IMR-90 (cell line): Measurements from ENCODE around the gene FAS. TPM values are rescaled to one million over a fixed set of nuclear protein-coding genes. Genes with fewer than 3 reads are reported as not detected.

Source experiments
- ATAC-seq: fragments of 200-7000 bp; cut with Tn5 transposase; 2 replicates; pipeline ENCODE4 v1.9.1; 2020; ENCODE audit warnings: low read depth, mild to moderate bottlenecking, moderate library complexity
- BruUV-seq: library from RNA; stranded (reverse); fragments of 400-500 nt; replicated peaks from 2 replicates; lab custom pipeline; 2021; lab: Mats Ljungman, UMichigan
- CTCF ChIA-PET: fragments of 300-600 bp; formaldehyde crosslinking; extraction: SDS; loops from one replicate; lab custom pipeline; 2021; ENCODE audit warnings: antibody characterized with exemption; lab: Yijun Ruan, JAX
- POLR2A ChIA-PET: fragments of 300-600 bp; sonication (Branson Sonifier 250); formaldehyde crosslinking; loops from one replicate; lab custom pipeline; 2022; ENCODE audit warnings: antibody characterized with exemption; ENCODE audit not compliant: unreplicated experiment; lab: Charles Lee
- DNase-seq: peaks from one replicate; pipeline ENCODE4 v3.0.0; 2013
- H2AFZ ChIP-seq: replicated peaks from 2 replicates; pipeline ENCODE3; 2013; ENCODE audit warnings: low read length, mild to moderate bottlenecking; ENCODE audit not compliant: poor library complexity
- H2AK5ac ChIP-seq: 2 replicates; pipeline ENCODE4 v1.6.1; 2013; ENCODE audit warnings: low read depth, low read length, inconsistent platforms
- H2AK9ac ChIP-seq: replicated peaks from 2 replicates; pipeline ENCODE3; 2013; ENCODE audit warnings: mild to moderate bottlenecking, low read depth, low read length, moderate library complexity; ENCODE audit not compliant: poor library complexity
- H2BK120ac ChIP-seq: 2 replicates; pipeline ENCODE4 v1.6.1; 2013; ENCODE audit warnings: low read depth, low read length, inconsistent platforms
- H2BK15ac ChIP-seq: 3 replicates; pipeline ENCODE4 v1.6.1; 2013; ENCODE audit warnings: low read depth, low read length, inconsistent platforms
- H2BK20ac ChIP-seq: 2 replicates; pipeline ENCODE4 v1.6.1; 2013; ENCODE audit warnings: low read depth, mild to moderate bottlenecking, inconsistent platforms, low read length, moderate library complexity
- H2BK5ac ChIP-seq: 2 replicates; pipeline ENCODE4 v1.6.1; 2013; ENCODE audit warnings: mild to moderate bottlenecking, low read depth, low read length, inconsistent platforms; ENCODE audit not compliant: poor library complexity, severe bottlenecking
- H3K14ac ChIP-seq: replicated peaks from 2 replicates; pipeline ENCODE4 v1.6.1; 2013; ENCODE audit warnings: low read depth, low read length, inconsistent platforms
- H3K18ac ChIP-seq: 2 replicates; pipeline ENCODE4 v1.6.1; 2013; ENCODE audit warnings: low read depth, low read length, control low read depth
- H3K23ac ChIP-seq: 2 replicates; pipeline ENCODE4 v1.6.1; 2013; ENCODE audit warnings: low read depth, low read length, inconsistent platforms
- H3K27ac ChIP-seq: 2 replicates; pipeline ENCODE4 v1.5.1; 2013; ENCODE audit warnings: mild to moderate bottlenecking, control low read depth, low read length; ENCODE audit not compliant: insufficient read depth
- H3K27me3 ChIP-seq: 2 replicates; pipeline ENCODE4 v1.6.1; 2013; ENCODE audit warnings: low read length; ENCODE audit not compliant: control insufficient read depth, insufficient read depth
- H3K36me3 ChIP-seq: 2 replicates; pipeline ENCODE4 v1.6.1; 2013; ENCODE audit warnings: low read length, mixed read lengths; ENCODE audit not compliant: control insufficient read depth, insufficient read depth
- H3K4ac ChIP-seq: 2 replicates; pipeline ENCODE4 v1.6.1; 2013; ENCODE audit warnings: low read depth, low read length, inconsistent platforms
- H3K4me1 ChIP-seq: 2 replicates; pipeline ENCODE4 v1.6.1; 2013; ENCODE audit warnings: low read length, mixed read lengths; ENCODE audit not compliant: control insufficient read depth, insufficient read depth
- H3K4me2 ChIP-seq: 2 replicates; pipeline ENCODE4 v1.6.1; 2013; ENCODE audit warnings: low read depth, mild to moderate bottlenecking, control low read depth, low read length, moderate library complexity
- H3K4me3 ChIP-seq: 2 replicates; pipeline ENCODE4 v1.5.1; 2013; ENCODE audit warnings: low read depth, mild to moderate bottlenecking, control low read depth, low read length, moderate library complexity; ENCODE audit not compliant: insufficient read depth
- H3K56ac ChIP-seq: 2 replicates; pipeline ENCODE4 v1.6.1; 2013; ENCODE audit warnings: low read length, inconsistent platforms; ENCODE audit not compliant: insufficient read depth; ENCODE audit errors: extremely low read depth
- H3K79me1 ChIP-seq, 2 experiments: 2 replicates each; pipeline ENCODE4 v1.6.1; 2013; ENCODE audit warnings: low read length in 2 of 2, inconsistent platforms in 1 of 2, low read depth in 1 of 2
- H3K9ac ChIP-seq: 2 replicates; pipeline ENCODE4 v1.6.1; 2013; ENCODE audit warnings: low read depth, low read length, control low read depth
- H3K9me1 ChIP-seq: 2 replicates; pipeline ENCODE4 v1.6.1; 2013; ENCODE audit warnings: low read length, inconsistent platforms; ENCODE audit not compliant: insufficient read depth
- H3K9me3 ChIP-seq: 2 replicates; pipeline ENCODE4 v1.6.1; 2013; ENCODE audit warnings: low read length; ENCODE audit not compliant: control insufficient read depth, insufficient read depth
- H4K20me1 ChIP-seq: 2 replicates; pipeline ENCODE4 v1.6.1; 2013; ENCODE audit warnings: low read length, inconsistent platforms; ENCODE audit not compliant: insufficient read depth
- H4K5ac ChIP-seq: 2 replicates; pipeline ENCODE4 v1.6.1; 2013; ENCODE audit warnings: mild to moderate bottlenecking, low read depth, low read length, control low read depth
- H4K8ac ChIP-seq, 2 experiments: 2 replicates each; pipeline ENCODE4 v1.6.1; 2013; ENCODE audit warnings: low read depth in 2 of 2, low read length in 2 of 2, control low read depth in 1 of 2, inconsistent platforms in 1 of 2
- H4K91ac ChIP-seq: 2 replicates; pipeline ENCODE4 v1.6.1; 2013; ENCODE audit warnings: low read depth, low read length, inconsistent platforms; ENCODE audit not compliant: insufficient read depth
- BHLHE40 ChIP-seq: fragments of 150-350 bp; IDR thresholded peaks from 2 replicates; pipeline ENCODE4 v1.6.1; 2016; ENCODE audit warnings: mild to moderate bottlenecking, low read depth, low read length
- CEBPB ChIP-seq: IDR thresholded peaks from 2 replicates; pipeline ENCODE4 v1.6.1; 2012; ENCODE audit warnings: low read depth, low read length, improper control_type of control experiment
- CHD1 ChIP-seq: IDR thresholded peaks from 2 replicates; pipeline ENCODE4 v1.6.1; 2012; ENCODE audit warnings: low read depth, low read length, improper control_type of control experiment
- FOS ChIP-seq: fragments of 150-350 bp; IDR thresholded peaks from 2 replicates; pipeline ENCODE4 v1.6.1; 2016; ENCODE audit warnings: low read depth, low read length
- MAFK ChIP-seq: IDR thresholded peaks from 2 replicates; pipeline ENCODE4 v1.6.1; 2012; ENCODE audit warnings: low read depth, low read length, improper control_type of control experiment
- MAZ ChIP-seq: IDR thresholded peaks from 2 replicates; pipeline ENCODE4 v1.6.1; 2012; ENCODE audit warnings: low read depth, mild to moderate bottlenecking, low read length, improper control_type of control experiment, moderate library complexity, borderline replicate concordance
- MXI1 ChIP-seq: IDR thresholded peaks from 2 replicates; pipeline ENCODE4 v1.6.1; 2012; ENCODE audit warnings: low read depth, mild to moderate bottlenecking, low read length, moderate library complexity, borderline replicate concordance
- NFE2L2 ChIP-seq: fragments of 150-350 bp; IDR thresholded peaks from 2 replicates; pipeline ENCODE4 v1.6.1; 2016; ENCODE audit warnings: low read depth, mild to moderate bottlenecking, low read length
- POLR2A ChIP-seq: IDR thresholded peaks from 2 replicates; pipeline ENCODE4 v1.6.1; 2012; ENCODE audit warnings: mild to moderate bottlenecking, low read depth, low read length
- RAD21 ChIP-seq: IDR thresholded peaks from 2 replicates; pipeline ENCODE4 v1.6.1; 2012; ENCODE audit warnings: low read length, improper control_type of control experiment
- RCOR1 ChIP-seq: IDR thresholded peaks from 2 replicates; pipeline ENCODE4 v1.6.1; 2012; ENCODE audit warnings: mild to moderate bottlenecking, low read length, improper control_type of control experiment; ENCODE audit not compliant: insufficient replicate concordance
- RFX5 ChIP-seq: IDR thresholded peaks from 2 replicates; pipeline ENCODE4 v1.8.0; 2012; ENCODE audit warnings: low read depth, mild to moderate bottlenecking, low read length, moderate library complexity
- SMC3 ChIP-seq: fragments of 150-350 bp; IDR thresholded peaks from 2 replicates; pipeline ENCODE4 v1.6.1; 2016; ENCODE audit warnings: low read depth, mild to moderate bottlenecking, antibody characterized with exemption, low read length, moderate library complexity
- USF2 ChIP-seq: fragments of 150-350 bp; IDR thresholded peaks from 2 replicates; pipeline ENCODE4 v1.6.1; 2017; ENCODE audit warnings: mild to moderate bottlenecking, antibody characterized with exemption, low read length, low read depth
- WGBS, 2 experiments: methylation state at CpG; one replicate each; pipeline versions ENCODE4 v1.1.5 to v1.1.7; 2013; ENCODE audit warnings: missing lambda C conversion rate in 2 of 2; ENCODE audit not compliant: insufficient read length in 1 of 2; ENCODE audit errors: extremely low coverage in 2 of 2; 5-methylcytosine and 5-hydroxymethylcytosine counted together
- dilution Hi-C: fragments of 300-500 bp; cut with HindIII; formaldehyde crosslinking; loops from one replicate; pipeline ENCODE4 v1.14.3; 2018; ENCODE audit warnings: low sequenced_read_pairs; ENCODE audit not compliant: unreplicated experiment
- in situ Hi-C: fragments of 300-500 bp; cut with MboI; formaldehyde crosslinking; loops from 3 replicates; pipeline ENCODE4 v1.14.3; 2019; ENCODE audit warnings: low sequenced_read_pairs, inconsistent platforms, mixed read lengths
- intact Hi-C: fragments of 100-400 bp; cut with micrococcal nuclease; formaldehyde crosslinking; loops from 2 replicates; pipeline ENCODE4 v1.10.0; 2022
- polyA plus RNA-seq, 3 experiments: library from polyadenylated mRNA; depleted of rRNA; stranded (reverse); fragments of >200 nt; gene quantifications; 2 replicates each; pipeline ENCODE4 v1.2.3, GENCODE V29; 2012; ENCODE audit warnings: low replicate concordance in 1 of 3
- total RNA-seq: library from RNA; depleted of rRNA; stranded (reverse); fragments of >200 nt; gene quantifications from 2 replicates; pipeline ENCODE4 v1.2.3, GENCODE V29; 2012
- TF ChIP-seq, protein P1 (sequence below): fragments of 150-350 bp; IDR thresholded peaks from 2 replicates; pipeline ENCODE4 v1.6.1; 2016; ENCODE audit warnings: low read depth, mild to moderate bottlenecking, low read length, moderate library complexity, borderline replicate concordance

The FAS gene
- total and polyA plus RNA-seq, 2 of the 4 experiments (the other 2 are of a cell fraction) = 34.3 to 53.8 TPM

GRCh38 chr10:89055159-89055558, 64.6 kb downstream of the FAS start:
- H2AFZ ChIP-seq = no peak overlapping the region
- H3K4me1 ChIP-seq = peaks cover 3% of the 10 kb centered on the region; the same call in 1 of the 2 replicates
- no peak overlapping the region for H2BK20ac ChIP-seq
- 0 out of 2 replicates have a peak overlapping the region, but pooled peaks have one; percentile 17 for H3K14ac ChIP-seq
- H4K91ac ChIP-seq = no peak overlapping the region
- dilution Hi-C loops (no loop called here), in situ Hi-C loops (no loop called here), intact Hi-C loops (no loop called here)
- no peak overlapping the region for H4K8ac ChIP-seq
- H2AK5ac ChIP-seq = no peak overlapping the region
- H3K27ac ChIP-seq = no peak overlapping the region
- H3K27me3 ChIP-seq = no peaks in the 10 kb centered on the region
- no peak for ATAC-seq
- H3K4me2 ChIP-seq = no peak overlapping the region
- no peak overlapping the region for H4K5ac ChIP-seq
- no peak overlapping the region for H3K56ac ChIP-seq
- no peak overlapping the region for H2BK5ac ChIP-seq
- no peaks in the 10 kb centered on the region; the same call in 1 of the 2 replicates for H3K36me3 ChIP-seq
- H2BK15ac ChIP-seq = no peak overlapping the region
- CTCF ChIA-PET = no interaction called here
- H3K79me1 ChIP-seq = no peaks in the 10 kb centered on the region
- H3K9me3 ChIP-seq = no peaks in the 10 kb centered on the region
- no peak overlapping the region for H3K4me3 ChIP-seq
- no TSS peak for BruUV-seq
- H3K23ac ChIP-seq = no peak overlapping the region
- DNase-seq = no peak
- WGBS, 2 experiments = 10% methylated on average over 2 of the region's 5 CpGs; no CpG with 5 or more reads in 1 of the 2 experiments
- H3K9me1 ChIP-seq = no peaks in the 10 kb centered on the region
- no peak overlapping the region for H3K18ac ChIP-seq
- no peak overlapping the region for H2AK9ac ChIP-seq
- H3K4ac ChIP-seq = no peak overlapping the region
- no peaks in the 10 kb centered on the region for H4K20me1 ChIP-seq
- TF ChIP-seq RCOR1 (no peak), BHLHE40 (no peak), POLR2A (no peak), MAFK (no peak), MXI1 (no peak), RFX5 (no peak), FOS (no peak), CHD1 (no peak), CEBPB (no peak), NFE2L2 (no peak), RAD21 (no peak), USF2 (no peak), SMC3 (no peak), MAZ (no peak)
- TF ChIP-seq, protein P1, sequence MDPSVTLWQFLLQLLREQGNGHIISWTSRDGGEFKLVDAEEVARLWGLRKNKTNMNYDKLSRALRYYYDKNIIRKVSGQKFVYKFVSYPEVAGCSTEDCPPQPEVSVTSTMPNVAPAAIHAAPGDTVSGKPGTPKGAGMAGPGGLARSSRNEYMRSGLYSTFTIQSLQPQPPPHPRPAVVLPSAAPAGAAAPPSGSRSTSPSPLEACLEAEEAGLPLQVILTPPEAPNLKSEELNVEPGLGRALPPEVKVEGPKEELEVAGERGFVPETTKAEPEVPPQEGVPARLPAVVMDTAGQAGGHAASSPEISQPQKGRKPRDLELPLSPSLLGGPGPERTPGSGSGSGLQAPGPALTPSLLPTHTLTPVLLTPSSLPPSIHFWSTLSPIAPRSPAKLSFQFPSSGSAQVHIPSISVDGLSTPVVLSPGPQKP = no peak
- H3K9ac ChIP-seq = no peak overlapping the region
- H2BK120ac ChIP-seq = no peak overlapping the region
- POLR2A ChIA-PET = no interaction called here
